NCI-H345 (cell line): ENCODE data around the gene ABCA3.

Experiments
- DNase-seq: peaks from one replicate; lab custom pipeline; 2025; lab: John Stamatoyannopoulos, UW

The ABCA3 gene

DNA sequence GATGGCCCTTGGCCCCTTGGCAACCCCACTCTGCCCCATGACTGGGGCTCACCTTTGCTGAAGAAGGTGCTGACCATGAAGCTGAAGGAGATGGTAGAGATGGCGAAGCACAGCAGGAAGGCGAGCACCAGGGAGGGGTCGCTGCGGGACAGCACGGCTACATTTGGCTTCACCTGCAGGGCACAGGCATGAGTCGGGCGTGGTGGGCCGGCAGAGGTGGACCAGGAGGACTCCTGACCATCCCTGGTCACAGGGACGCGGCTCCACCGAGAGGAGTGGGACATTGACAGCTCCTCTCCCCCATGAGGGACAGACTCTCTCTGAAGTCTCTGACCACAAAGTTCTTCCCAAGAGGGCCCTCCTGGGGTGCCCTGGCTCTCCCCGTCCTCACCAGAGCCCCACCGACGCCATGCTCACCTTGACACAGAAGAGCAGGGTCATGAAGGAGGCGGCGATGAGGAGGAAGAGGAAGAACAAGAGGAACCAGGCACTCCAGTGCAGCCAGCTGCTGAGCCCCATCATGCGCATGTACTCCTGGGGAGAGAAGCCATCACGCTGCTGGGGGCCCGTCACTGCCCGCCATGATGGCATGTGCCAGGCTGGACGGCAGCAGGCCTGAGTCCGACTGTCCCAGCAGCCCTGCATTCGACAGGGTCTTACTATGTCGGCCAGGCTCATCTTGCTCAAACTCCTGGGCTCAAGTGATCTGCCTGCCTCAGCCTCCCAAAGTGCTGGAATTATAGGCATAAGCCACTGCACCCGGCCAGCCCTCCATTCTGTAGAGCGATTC is 23.1 kb downstream of the ABCA3 start:
- DNase-seq: no peak

DNA sequence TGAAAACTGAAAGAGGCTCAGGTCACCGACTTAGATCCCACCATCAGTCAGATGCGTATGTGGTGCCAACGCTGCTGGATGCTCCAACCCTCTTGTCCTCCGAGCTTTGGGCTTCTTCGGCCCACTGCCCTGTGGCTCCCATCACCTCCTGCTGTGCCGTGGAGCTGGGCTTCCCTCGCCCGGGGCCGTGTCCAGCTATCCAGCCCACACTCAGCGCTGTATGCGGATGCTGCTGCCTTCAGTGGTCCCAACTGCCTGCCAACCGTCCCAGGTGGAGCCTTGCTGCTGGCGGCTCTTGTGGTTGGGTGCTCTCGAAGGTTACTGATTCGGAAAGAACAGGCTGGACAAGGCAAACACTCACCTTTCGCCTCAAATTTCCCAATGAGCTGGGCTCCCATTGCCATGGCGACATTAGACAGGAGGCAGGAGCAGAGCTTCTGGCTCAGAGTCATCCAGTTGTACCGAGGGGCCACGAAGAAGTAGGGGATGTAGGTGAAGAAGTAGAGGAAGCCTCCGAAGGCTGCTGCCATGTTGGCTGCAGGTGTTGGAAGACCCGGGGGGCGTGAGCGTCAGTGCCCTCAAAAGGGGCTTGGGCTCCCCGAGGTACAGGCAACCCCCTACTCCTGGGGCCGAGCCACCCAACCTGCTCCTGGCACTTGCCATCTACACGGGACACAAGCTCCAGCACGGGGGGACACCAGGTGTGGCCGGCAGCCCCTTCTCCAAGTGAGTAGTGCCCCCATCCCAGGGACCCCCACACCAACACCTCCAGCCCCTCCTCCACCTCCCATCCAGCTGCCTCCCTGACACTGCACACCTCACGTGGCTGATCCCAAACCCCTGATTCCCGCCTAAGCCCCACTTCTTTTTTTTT is 32.2 kb downstream of the ABCA3 start:
- DNase-seq: no peak

DNA sequence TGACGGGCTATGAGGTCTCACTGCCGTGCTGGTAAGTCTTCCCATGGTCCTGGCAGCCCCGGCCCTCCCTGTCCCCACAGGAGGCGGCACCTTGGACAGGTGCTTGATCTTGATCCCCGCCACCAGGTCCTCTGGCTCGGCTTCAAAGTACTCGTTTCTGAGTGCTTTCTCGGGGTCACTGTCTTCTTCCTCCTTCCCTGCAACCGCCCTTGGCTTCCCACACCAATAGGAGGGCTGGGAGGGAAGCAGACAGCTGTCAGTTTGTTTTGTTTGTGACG is 40.7 kb downstream of the ABCA3 start:
- no peak for DNase-seq

DNA sequence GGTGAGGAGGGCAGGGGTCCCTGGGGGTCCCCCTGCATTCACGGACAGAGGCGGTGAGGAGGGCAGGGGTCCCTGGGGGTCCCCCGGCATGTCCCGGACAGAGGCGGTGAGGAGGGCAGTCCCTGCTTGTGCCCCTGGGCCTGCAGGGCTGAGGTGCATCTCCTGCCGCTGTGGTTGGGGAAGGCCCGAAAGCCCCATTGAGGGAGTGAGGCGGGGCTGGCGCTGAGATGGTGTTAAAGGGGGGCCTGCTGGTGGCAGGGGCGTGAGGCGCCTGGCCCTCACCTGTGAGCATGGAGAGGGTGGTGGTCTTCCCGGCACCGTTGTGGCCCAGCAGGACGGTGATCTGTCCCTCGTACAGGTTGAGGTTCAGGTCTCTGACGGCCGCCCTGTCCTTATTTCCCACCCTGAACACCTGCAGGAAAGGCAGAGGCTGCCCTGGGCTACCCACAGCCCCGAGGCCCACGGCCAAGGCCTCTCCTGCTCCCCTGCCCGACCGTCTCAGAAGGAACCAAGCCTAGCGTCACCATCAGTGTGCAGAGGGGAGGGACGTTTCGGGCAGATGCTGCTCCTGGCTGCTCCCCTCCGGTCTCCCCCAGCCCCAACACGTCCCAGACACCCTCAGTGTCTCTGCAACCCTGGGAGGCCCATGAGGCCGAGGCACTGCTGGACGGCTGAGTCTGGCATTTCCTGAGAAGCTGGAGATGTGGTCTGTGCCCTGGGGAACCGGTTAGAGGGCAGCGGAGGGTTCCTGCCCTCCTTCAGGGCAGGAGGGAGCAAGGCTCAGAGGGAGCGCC is 41.2 kb downstream of the ABCA3 start:
- DNase-seq: no peak

DNA sequence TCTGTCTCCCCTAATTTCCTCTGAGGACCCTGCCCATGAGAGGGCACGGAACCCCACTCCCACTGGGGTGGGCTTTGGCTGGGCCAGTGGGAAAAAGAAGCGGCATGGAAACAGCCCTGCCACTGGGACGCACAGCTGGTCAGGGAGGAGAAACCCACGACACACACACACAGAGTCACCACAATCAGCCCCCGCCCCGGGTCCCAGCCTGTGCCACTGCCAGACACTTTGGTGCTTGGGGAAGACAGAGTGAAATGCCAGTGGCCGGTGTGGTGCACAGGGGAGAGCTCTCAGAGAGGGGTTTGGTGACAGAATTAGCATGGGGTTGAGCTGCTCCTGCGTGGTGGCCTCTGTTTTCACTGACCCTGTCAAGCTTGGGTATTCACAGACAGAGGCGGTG is 41.9 kb downstream of the ABCA3 start:
- DNase-seq: no peak

DNA sequence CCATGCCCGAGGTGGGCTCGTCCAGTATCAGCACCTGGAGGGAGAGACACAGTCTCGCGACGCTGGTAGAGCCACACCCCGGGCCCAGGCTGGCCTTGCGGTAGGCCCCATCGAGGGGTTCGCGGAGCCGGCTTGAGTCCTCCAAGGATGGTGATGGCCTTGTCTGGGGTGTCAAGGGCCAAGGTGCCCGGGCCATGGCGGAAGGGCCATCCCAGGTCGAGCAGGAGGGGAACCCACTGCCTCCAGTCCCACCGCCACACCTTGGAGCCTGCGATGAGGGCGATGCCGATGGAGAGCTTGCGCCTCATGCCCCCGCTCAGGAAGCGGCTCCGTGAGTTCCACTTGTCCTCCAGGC is 43.0 kb downstream of the ABCA3 start:
- DNase-seq: no peak

DNA sequence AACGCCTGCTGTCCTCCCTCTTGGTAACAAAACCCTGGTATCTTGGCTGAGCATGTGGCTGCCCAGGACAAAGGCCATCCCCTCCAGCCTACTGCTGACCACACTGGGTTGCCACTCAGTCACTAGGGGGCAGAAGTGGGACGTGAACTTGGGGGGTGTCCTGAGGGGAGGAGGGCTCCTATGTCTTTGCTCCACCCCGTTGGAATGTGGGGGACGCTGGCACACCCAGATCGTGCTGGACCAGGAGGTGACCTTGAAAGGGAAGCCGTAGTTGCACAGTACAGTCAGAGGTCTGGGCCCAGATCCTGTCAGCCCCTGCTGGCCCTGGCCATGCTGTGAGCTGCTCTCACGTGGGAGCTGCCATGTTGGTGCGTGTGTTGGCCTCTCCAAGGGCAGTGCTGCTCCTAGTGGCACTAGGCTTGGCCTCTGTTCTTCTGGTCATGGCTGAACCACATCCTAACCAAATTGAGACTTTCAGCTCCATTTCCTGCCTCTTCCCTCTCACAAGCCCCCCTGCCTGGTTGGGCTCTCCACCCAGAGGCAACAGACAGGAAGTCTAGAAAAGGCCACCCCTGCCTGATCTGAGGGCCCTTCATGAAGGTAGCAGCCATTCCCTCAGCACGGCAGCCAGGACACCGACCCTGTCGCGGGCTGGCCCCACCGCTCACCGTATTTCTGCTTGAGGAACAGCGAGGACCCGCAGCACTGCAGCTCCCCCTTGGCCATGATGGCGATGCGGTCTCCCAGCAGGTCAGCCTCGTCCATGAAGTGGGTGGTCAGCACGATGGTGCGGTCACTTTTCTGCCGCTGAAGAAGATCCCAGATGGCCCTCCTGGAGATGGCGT is 43.6 kb downstream of the ABCA3 start:
- DNase-seq: peak; percentile 16

DNA sequence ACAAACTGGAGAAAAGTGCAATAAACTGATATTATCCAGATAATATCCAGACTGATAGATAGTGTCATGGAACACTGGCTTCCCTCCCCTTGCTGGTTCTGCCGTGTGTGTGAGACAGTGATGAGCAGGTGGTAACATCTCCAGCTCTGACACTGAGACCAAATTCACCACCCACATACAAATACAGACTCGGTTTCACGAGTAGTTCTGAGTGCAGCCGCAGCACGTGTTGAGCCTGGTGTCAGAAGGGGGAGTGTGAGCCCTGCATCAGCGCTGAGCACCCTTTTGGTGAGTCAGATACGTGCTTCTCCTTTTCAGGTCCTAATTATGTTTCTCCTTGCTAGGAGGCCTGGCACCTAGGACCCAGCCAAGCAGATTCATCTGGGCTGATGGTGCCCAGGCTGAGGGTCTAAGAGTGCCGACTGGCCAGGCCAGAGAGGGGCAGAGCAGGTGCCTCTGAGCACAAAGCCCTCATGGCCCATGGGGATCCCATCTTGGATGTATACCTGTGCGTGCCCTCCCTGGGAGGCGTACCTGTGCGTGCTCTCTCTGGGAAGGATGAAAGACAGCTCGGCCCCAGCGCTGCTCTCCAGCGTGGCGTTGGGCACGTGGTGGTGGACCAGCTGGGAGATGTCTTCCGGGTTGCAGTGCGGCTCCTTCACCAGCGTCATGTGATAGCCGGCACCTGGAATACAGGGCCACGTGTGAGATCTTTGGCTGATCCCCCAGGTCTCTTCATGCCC is 45.3 kb downstream of the ABCA3 start:
- no peak for DNase-seq

DNA sequence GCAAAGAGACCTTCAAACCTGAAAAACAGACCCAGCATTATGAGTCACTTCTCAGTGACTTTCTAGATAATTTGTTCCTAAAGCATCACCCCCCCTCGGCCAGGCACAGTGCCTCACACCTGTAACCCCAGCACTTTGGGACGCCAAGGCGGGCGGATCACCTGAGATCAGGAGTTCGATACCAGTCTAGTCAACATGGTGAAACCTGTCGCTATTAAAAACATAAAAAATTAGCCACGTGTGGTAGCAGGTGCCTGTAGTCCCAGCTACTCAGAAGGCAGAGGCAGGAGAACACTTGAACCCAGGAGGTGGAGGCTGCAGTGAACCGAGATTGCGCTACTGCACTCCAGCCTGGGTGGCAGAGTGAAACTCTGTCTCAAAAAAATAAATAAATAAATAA is 48.3 kb downstream of the ABCA3 start:
- DNase-seq: no peak

DNA sequence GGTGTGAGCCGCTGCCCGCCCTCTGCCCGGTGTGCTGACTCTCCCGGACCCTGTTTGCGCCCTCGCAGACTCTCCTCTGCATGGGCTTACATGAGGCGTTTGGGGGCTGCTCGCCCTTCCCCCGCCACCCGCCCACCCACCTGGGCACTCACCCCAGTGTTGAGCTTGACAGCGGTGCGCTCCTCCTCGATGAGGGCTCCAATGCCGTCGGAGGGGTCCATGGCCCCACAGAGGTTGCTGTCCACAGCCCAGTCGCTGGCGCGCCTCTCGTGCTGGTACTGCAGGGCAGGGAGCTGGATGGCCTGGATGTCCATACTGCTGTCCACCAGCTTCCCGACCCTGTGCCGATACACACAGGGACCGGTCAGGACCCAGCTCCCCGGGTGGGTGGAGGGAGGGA is 51.2 kb downstream of the ABCA3 start:
- DNase-seq: no peak

DNA sequence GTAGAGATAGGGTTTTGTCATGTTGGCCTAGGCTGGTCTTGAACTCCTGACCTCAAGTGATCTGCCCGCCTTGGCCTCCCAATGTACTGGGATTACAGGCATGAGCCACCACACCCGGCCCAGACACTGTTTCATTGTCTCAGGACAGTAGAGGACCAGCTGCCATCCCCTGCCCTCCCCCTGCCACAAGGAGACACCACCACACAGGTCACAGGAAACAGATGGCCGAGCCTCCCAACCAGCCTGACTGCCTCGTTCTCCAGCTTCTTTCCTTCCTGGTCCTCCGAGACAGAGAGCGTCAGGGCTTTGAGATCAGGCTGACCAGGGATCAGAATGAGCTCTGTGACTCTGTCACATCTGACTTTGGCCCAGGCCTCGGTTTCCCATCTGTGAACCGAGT is 51.8 kb downstream of the ABCA3 start:
- DNase-seq: no peak

DNA sequence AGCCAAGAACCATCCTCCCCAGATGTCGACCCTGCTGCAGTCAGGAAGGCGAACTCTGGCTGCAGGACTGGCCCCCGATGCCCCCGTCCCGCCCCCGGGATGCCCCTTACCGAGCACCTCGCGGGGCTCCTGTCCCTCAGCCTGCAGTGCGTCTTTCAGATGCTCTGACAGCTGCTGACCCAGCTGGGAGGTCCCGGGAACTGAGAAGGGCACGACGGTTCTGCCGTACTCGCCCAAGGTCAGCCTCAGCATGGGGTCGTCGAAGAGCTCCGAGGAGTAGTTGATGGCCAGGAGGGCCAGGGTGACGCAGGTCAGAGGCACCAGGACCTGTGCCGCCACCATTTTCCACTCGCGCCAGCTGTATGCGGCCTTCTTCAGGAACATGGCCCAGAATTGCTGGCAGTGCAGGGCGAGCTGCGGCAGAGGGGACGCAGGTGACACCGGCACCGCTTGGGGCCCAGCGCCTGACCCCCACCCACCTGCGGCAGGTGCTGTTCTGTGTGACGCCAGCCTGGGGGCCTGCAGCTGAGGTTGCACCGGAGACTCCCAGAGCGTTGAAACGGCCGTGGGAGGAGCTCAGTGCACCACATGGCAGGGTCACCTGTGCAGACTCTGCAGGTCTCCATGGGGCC is 52.5 kb downstream of the ABCA3 start:
- DNase-seq: no peak

DNA sequence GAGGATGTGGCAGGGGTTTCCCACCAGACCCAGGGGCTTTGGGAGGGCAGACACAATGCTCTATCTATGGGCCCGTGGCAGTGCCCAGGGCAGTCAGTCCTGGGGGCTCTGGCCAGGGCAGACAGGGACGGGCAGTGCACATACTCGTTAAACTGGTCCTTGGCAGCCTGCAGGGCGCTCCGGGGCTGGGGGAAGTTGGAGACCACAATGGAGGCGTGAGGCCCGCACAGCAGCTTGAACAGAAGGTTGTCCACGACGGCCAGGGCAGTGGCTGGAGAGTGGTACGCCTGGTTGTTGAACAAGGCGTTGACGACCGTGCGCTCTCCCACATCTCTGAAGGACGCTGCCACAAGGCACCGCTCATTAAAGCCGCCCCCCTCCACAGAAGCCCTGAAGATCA is 54.0 kb downstream of the ABCA3 start:
- DNase-seq: no peak

DNA sequence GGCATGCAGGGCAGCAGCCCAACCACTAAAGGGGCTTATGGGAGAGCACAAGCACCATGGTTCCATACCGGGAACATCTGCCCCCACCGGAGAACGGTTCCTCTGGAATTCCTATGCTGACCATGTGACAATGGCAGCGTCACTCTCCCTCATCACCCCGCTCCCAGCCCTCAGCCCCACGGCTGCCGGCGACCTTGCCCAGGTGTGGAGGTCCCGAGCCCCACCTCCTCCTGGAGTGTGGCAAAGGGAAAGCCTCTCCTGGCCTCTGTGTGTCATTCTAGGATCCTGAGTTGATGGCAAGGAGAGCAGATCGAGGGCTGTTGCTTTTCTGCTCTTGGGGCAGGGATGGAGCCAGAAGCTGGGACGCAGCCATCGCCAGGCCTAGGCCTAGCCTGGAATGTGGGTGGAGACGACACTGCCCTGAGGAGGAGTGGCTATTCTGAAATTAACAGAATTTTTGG is 54.8 kb downstream of the ABCA3 start:
- DNase-seq: no peak

DNA sequence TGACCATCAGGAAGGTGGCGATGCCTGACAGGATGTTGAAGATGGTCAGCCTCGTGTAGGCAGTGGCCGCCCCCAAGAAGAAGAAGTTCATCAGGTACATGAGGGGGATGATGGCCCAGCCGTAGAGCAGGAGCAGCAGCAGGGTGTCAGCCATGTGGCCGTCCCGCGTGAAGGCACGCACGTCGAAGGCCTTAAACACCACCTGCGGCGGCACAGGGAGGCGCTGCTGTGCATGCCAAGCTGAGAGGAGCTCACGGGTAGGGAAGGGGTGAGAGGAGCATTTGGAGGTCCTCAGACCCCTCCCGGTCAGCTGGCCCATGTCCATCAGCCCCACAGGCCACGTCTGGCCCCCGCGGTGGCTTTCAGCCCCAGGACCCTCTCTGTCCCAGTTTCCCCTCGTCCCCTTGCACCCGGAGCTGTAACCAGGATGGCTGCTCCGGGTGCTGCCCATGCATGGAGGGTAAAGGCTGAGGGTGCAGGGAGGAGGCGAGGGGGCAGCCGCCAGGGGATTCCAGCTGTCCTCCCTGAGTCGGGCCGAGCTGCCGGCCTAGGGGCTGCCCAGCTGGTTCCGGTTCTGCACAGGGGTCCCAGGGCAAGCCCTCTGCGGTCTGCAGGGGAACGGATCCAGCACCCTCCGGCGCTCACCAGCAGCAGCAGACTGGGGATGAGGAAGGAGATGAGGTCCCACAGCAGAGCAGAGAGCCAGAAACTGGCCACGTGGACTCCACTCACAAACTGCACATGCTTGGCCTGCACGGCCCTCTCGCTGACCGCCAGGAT is 55.5 kb downstream of the ABCA3 start:
- DNase-seq: no peak

DNA sequence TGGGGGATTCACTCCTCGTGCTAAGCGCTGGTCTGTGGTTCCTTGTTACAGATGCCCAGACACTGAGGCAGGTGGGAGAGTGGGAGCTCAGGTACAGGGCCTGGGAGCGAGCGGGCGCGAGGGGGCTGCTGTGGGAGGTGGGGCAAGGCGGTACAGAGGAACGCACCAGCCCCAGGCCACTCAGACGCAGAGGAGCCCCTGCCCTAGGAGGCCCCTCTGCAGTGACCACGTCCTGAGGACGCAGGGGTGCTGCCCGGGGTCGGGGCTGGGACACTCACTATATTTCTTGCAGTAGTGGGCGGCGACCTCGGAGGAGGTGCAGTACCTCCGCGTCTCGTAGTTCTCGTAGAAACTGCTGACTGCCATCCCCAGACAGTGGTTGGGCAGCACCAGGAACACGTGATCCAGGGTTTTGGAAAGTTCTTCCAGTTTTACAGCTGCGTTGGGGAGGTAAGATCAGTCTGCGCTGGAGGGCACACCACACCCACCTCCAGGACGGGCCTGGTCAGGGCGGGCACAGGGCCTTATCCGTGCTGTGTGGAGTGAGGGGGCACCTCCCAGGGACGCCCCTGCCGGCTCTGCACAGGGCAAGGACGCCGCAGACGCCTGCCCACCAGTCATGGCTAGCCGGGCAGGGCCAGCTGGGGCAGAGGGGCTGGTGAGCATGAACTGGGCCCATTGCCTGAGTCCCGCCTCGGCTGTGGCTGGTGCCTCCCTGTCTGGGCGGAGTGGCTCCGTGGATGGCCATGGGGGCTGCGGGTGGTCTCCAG is 56.3 kb downstream of the ABCA3 start:
- DNase-seq: no peak

DNA sequence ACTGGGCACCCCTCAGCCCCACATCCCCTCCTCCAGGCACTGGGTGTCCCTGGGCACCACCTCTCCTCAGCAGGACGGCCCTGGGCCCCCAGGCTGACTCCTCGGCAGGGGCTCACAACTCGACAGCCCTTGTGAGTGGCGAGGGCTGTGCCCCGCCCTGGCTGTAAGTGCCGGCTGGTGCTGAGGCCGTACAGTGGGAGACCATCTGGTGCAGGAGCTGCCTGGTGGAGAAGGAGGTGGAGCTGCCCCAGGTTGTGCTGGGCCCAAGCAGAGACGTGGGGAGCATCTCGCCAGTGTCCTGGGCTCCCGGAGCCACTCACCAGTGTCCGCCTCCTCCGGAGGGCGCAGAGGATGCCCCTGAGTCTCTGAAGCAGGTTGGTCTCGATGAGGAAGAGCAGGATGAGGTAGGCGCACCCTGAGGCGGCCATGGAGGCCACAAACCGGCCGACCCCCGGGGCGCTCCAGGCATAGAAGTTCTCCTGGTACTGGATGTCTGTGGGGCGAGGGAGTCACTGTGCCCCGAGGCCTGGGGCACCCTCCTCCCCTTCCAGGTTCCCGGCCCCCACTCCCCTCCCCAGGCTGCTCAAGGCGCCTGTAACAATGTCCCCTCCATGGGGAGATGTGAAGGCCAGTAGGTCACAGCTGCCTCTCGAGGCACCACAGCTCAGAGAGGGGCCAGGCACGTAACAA is 57.5 kb downstream of the ABCA3 start:
- DNase-seq: no peak

DNA sequence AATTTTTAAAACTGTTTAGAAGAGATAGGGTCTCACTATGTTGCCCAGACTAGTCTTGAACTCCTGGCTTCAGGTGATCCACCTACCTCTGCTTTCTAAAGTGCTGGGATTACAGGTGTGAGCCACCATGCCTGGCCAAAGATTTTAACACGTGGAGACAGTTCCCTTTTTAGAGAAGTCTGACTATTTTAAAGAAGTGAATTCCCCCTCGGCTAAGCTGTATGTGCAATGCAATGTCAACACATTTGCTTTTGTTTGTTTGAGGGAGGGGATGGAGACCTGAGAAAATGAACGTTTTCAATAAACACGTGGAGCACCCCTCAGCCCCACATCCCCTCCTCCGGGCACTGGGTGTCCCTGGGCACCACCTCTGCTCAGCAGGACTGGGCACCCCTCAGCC is 58.3 kb downstream of the ABCA3 start:
- no peak for DNase-seq
